Vagina (tissue), 2 donors: Measurements from ENCODE around the gene CDC45. TPM values are rescaled to one million over a fixed set of nuclear protein-coding genes. Genes with fewer than 3 reads are reported as not detected.

Experiments
- DNase-seq, 2 donors: peaks; one replicate each; pipeline ENCODE4 v3.0.0-alpha.2; 2017; ENCODE audit errors: extremely low spot score in 2 of 2
- H3K27ac ChIP-seq: fragments of 200-600 bp; sonication (generic); one replicate; pipeline ENCODE4 v1.5.1; 2019
- H3K27me3 ChIP-seq: fragments of 200-600 bp; sonication (generic); one replicate; pipeline ENCODE4 v1.5.1; 2019
- H3K36me3 ChIP-seq, 2 donors: fragments of 200-600 bp; sonication (generic); one replicate each; pipeline ENCODE4 v1.5.1; 2017 to 2019
- H3K4me1 ChIP-seq: fragments of 200-600 bp; sonication (generic); one replicate; pipeline ENCODE4 v1.5.1; 2019
- H3K4me3 ChIP-seq, 2 donors: fragments of 200-600 bp; sonication (generic); 1 replicate in 1 of 2; 2 replicates in 1 of 2; pipeline ENCODE4 v1.5.1; 2016 to 2019
- H3K9me3 ChIP-seq: fragments of 200-600 bp; sonication (generic); one replicate; pipeline ENCODE4 v1.5.1; 2019
- POLR2A ChIP-seq, 2 donors: fragments of 450-650 bp; IDR thresholded peaks; one replicate each; pipeline ENCODE4 v1.6.1; 2017; ENCODE audit warnings: antibody characterized with exemption in 2 of 2, mild to moderate bottlenecking in 2 of 2, moderate library complexity in 2 of 2
- POLR2AphosphoS5 ChIP-seq, 2 donors: sonication (generic); formaldehyde crosslinking; IDR thresholded peaks; one replicate each; pipeline ENCODE4 v1.9.0; 2017; ENCODE audit warnings: antibody characterized with exemption in 2 of 2, mild to moderate bottlenecking in 2 of 2, low read depth in 1 of 2; ENCODE audit not compliant: insufficient read depth in 1 of 2
- intact Hi-C: fragments of 100-400 bp; cut with DNase I; formaldehyde crosslinking; loops from one replicate; pipeline ENCODE4 v1.15.1; 2023
- total RNA-seq: library from RNA; depleted of rRNA; stranded (reverse); fragments of >200 nt; gene quantifications from one replicate; pipeline ENCODE4 v1.2.3, GENCODE V29; 2016
- TF ChIP-seq, protein P1 (sequence below), 3 experiments: fragments of 450-650 bp in 2 of 3; fragments of 200-600 bp in 1 of 3; sonication (generic) in 1 of 3; IDR thresholded peaks; one replicate each; pipeline ENCODE4 v1.5.1; 2017 to 2019; ENCODE audit warnings: antibody characterized with exemption in 3 of 3, mild to moderate bottlenecking in 2 of 3, moderate library complexity in 2 of 3

The CDC45 gene
- total RNA-seq, 1 donor from 2014 or later, result 0.74 TPM

DNA sequence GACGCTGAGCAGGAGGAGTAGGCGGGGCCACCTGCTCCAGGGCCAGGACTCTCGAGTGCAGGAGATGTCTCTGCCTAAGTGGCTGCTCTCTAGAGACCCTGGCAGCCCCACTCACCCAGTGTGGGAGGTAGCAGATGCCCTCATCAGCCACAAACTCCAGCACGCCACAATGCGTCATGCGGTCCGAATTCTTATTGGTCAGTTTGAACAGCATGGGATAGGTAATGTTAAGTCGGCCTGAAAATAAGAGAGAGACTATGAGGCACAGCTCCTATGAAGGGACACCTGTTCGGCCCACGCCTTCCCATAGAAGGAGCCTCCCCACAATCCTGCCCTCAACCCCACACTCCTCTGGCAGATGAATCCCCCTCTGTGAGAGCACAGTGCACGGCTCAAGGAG is 8.1 kb upstream of the CDC45 start:
- peaks cover 8% of the 10 kb centered on the region for H3K4me1 ChIP-seq

DNA sequence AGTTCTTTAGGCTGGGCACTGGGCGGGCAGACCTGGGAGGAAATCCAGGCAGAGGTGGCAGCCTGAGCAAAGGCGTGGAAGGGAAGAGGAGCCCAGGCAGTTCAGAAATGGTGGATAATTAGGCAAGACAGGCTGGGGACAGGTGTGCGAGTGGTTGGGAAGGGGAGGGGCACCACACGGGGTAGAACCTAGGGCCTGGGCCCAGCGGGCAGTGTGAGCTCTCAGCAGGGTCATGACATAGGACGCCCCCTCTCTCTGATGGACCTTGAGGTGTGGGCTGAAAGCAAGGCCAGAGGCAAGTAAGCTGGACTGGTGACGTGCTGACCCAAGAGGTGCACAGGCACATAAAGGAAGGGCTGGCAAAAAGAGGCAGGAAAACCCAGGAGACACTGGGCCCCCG is 7.5 kb upstream of the CDC45 start:
- H3K36me3 ChIP-seq, result peaks cover 0 to 58% of the 10 kb centered on the region in 2 donors
- H3K27ac ChIP-seq, result no peak overlapping the region
- H3K9me3 ChIP-seq, result no peaks in the 10 kb centered on the region
- no peak for DNase-seq
- intact Hi-C loops, result loop anchor here (10.0 kb wide), 1 partner anchor 57 kb away; no protein-coding TSS in a partner anchor
- no peaks in the 10 kb centered on the region for H3K27me3 ChIP-seq
- H3K4me3 ChIP-seq, result no peak overlapping the region
- TF ChIP-seq, protein P1, sequence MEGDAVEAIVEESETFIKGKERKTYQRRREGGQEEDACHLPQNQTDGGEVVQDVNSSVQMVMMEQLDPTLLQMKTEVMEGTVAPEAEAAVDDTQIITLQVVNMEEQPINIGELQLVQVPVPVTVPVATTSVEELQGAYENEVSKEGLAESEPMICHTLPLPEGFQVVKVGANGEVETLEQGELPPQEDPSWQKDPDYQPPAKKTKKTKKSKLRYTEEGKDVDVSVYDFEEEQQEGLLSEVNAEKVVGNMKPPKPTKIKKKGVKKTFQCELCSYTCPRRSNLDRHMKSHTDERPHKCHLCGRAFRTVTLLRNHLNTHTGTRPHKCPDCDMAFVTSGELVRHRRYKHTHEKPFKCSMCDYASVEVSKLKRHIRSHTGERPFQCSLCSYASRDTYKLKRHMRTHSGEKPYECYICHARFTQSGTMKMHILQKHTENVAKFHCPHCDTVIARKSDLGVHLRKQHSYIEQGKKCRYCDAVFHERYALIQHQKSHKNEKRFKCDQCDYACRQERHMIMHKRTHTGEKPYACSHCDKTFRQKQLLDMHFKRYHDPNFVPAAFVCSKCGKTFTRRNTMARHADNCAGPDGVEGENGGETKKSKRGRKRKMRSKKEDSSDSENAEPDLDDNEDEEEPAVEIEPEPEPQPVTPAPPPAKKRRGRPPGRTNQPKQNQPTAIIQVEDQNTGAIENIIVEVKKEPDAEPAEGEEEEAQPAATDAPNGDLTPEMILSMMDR (IDR thresholded peaks at IDR 0.05), result no peak
- TF ChIP-seq POLR2AphosphoS5 (IDR thresholded peaks at IDR 0.05; ENCODE audit: insufficient read depth in 1 of 2, low read depth in 1 of 2), result no peak
- TF ChIP-seq POLR2A (IDR thresholded peaks at IDR 0.05), result no peak
- H3K4me1 ChIP-seq, result peaks cover 14% of the 10 kb centered on the region

More for the DNA sequence above, 8.1 kb upstream of the CDC45 start:
- H3K27me3 ChIP-seq, result no peaks in the 10 kb centered on the region
- H3K9me3 ChIP-seq, result no peaks in the 10 kb centered on the region
- DNase-seq, result no peak
- intact Hi-C loops, result loop anchor here (10.0 kb wide), 1 partner anchor 57 kb away; no protein-coding TSS in a partner anchor
- no peak overlapping the region for H3K4me3 ChIP-seq
- peaks cover 0 to 64% of the 10 kb centered on the region in 2 donors for H3K36me3 ChIP-seq
- H3K27ac ChIP-seq, result no peak overlapping the region
- TF ChIP-seq POLR2A (IDR thresholded peaks at IDR 0.05) (no peak), POLR2AphosphoS5 (IDR thresholded peaks at IDR 0.05; ENCODE audit: insufficient read depth in 1 of 2, low read depth in 1 of 2) (no peak)
- TF ChIP-seq, protein P1 (IDR thresholded peaks at IDR 0.05), result no peak

DNA sequence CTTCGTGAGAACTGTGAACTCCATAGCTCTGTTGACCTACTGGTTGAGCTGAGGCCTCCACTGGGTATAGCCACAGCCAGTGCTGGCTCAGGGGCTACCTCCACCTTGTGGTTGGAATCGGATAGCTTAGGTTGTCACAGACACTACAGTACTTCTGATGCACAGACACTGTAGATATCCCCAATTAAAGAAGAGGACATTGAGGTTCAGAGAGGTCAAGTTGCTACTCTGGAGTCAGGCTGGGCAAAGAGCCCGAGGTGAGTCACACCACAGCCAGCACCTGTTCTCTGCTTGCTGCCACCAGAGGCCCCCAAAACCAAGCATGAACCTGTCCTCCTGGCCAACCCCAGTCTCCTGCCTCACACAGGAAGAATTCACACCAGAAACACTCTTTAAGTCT is 6.1 kb upstream of the CDC45 start:
- H3K4me1 ChIP-seq, result peaks cover 26% of the 10 kb centered on the region

DNA sequence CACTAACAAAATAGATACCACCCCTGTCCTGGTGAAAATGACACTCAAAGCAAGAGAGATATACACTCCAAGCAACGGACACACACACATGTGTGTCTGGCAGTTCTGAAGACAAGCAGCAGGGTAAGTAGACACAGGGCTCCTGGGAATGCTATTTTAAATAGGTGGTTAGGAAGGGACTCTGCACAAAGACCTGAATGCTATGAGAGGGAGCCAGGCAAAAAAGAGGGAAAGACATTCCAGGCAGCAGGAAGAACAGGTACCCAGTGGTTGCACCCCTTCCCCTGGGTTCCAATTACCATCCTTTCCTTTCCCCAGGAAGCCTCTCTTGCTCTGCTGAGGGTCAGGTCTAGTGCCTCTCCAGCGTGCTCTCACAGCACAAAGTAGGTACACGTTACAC is 3.7 kb upstream of the CDC45 start:
- H3K4me1 ChIP-seq, result peaks cover 31% of the 10 kb centered on the region
- peak in 1 of 2 donors; percentile 72 for DNase-seq
- H3K27ac ChIP-seq, result no peak overlapping the region
- no peaks in the 10 kb centered on the region for H3K9me3 ChIP-seq
- H3K27me3 ChIP-seq, result no peaks in the 10 kb centered on the region
- intact Hi-C loops, result loop anchor here (10.0 kb wide), 1 partner anchor 61 kb away; no protein-coding TSS in a partner anchor
- H3K4me3 ChIP-seq, result no peak overlapping the region
- H3K36me3 ChIP-seq, result peaks cover 0 to 24% of the 10 kb centered on the region in 2 donors
- TF ChIP-seq POLR2A (IDR thresholded peaks at IDR 0.05) (no peak), POLR2AphosphoS5 (IDR thresholded peaks at IDR 0.05; ENCODE audit: insufficient read depth in 1 of 2, low read depth in 1 of 2) (no peak)
- TF ChIP-seq, protein P1 (IDR thresholded peaks at IDR 0.05), result no peak

More for the DNA sequence above, 6.1 kb upstream of the CDC45 start:
- peaks cover 0 to 47% of the 10 kb centered on the region in 2 donors for H3K36me3 ChIP-seq
- DNase-seq, result no peak
- H3K27me3 ChIP-seq, result no peaks in the 10 kb centered on the region
- intact Hi-C loops, result loop anchor here (10.0 kb wide), 1 partner anchor 59 kb away; no protein-coding TSS in a partner anchor
- TF ChIP-seq POLR2A (IDR thresholded peaks at IDR 0.05) (no peak), POLR2AphosphoS5 (IDR thresholded peaks at IDR 0.05; ENCODE audit: insufficient read depth in 1 of 2, low read depth in 1 of 2) (no peak)
- TF ChIP-seq, protein P1 (IDR thresholded peaks at IDR 0.05), result no peak
- no peak overlapping the region for H3K27ac ChIP-seq
- H3K4me3 ChIP-seq, result no peak overlapping the region
- H3K9me3 ChIP-seq, result no peaks in the 10 kb centered on the region

DNA sequence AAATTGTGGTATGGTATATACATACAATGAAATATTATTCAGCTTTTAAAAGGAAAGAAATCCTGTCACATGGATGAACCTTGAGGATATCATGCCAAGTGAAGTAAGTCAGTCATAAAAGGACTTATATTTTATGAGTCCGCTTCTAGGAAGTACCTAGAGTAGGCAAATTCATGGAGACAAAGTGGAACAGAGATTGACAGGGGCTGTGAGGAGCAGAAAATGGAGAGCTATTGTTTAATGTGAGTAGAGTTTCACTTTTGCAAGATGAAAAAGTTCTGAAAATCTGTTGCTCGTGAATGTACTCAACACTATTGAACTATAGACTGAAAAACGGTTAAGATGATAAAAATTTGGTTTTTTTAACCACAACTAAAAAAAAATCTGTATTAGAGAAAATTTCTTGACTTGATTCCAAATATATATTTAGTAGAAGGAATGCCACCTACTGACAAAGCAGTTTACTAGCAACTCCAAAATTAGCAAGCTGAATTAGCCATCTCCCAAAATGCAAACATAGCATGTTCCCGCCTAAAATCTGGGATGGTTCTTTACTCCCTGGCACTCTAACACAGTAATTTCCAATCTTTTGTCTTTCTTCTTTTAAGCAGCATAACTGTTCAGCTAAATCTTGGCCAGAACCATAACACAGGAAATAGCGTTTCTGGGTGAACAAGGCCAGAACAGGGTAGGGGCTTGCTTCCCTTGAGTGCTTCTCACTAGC is 2.2 kb upstream of the CDC45 start:
- DNase-seq, result no peak
- Histone ChIP-seq H3K36me3 (peaks cover 0 to 17% of the 10 kb centered on the region in 2 donors), H3K4me3 (peak overlapping the region; percentile 72 to 89), H3K9me3 (no peaks in the 10 kb centered on the region), H3K27me3 (no peaks in the 10 kb centered on the region), H3K4me1 (peaks cover 31% of the 10 kb centered on the region), H3K27ac (no peak overlapping the region)
- intact Hi-C loops, result loop anchor here (2.0 to 10.0 kb wide), 2 partner anchors 45 to 63 kb away; partner anchors contain the start of gene MRPL40
- TF ChIP-seq, protein P1 (IDR thresholded peaks at IDR 0.05), result no peak
- no peak for TF ChIP-seq POLR2AphosphoS5 (IDR thresholded peaks at IDR 0.05; ENCODE audit: insufficient read depth in 1 of 2, low read depth in 1 of 2)
- no peak for TF ChIP-seq POLR2A (IDR thresholded peaks at IDR 0.05)
